ENCODE results near the gene HEPACAM.

Gene HEPACAM

GRCh38 chr11:124898711-124899110 is 37.1 kb downstream of the HEPACAM start:
- no peak for DNase-seq

DNA sequence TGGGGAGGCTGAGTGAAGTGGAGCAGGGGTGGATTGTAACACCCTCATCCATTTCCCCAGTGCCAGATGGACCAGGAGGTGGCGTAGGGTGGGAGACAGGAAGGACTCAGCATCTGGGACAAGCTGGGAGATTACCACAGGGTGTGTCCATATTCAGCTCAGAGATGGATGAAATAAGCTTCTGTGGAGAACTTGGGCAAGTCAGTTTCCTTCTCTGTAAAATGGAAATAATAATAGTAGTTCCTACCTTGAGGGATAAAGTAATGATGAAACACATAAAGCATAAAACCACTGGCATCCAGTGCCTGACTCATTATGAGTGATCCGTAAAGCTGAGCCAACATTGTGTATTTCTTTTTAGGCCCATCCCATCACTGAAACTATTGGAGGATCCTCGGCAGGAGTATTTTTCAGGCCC is 37.6 kb downstream of the HEPACAM start:
- no peak for DNase-seq

- DNase-seq = no peak
Observed at GRCh38 chr11:124897674-124898262, 38.1 kb downstream of the HEPACAM start, which contains the start of gene ROBO4. Gene ROBO4 (minus strand): TSS chr11:124897865. CDS start chr11:124897795, 70 bp downstream.

- DNase-seq = no peak
Observed at GRCh38 chr11:124896821-124897391, 38.9 kb downstream of the HEPACAM start.

- DNase-seq = no peak
Observed at GRCh38 chr11:124896071-124896750, 39.6 kb downstream of the HEPACAM start.

DNA sequence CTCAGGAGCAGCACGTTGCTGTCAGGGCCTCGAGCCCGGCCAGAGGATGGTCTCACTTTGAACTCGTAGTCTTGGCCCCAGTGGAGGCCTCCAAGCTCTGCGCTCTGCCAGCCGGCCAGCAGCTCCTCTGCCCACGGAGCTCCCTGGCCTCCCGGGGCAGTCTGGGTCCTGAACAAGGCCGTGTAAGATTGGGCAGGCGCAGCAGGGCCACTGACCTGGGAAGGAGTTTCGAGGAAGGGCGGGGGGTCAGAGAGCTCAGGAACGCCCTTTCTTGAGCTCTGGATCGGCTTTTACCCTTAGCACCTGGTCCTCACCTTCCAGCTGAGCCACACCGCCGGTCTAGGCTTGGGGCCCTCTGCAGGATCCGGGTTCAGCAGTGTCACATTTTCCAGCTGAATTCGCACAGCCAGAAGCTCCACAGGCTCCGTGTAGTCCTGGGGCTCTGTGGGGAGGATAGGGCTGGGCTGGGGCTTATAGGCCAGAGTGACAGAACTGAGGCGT is 40.3 kb downstream of the HEPACAM start:
- no peak for DNase-seq

GRCh38 chr11:124894606-124895430 is 41.0 kb downstream of the HEPACAM start:
- no peak for DNase-seq

DNA sequence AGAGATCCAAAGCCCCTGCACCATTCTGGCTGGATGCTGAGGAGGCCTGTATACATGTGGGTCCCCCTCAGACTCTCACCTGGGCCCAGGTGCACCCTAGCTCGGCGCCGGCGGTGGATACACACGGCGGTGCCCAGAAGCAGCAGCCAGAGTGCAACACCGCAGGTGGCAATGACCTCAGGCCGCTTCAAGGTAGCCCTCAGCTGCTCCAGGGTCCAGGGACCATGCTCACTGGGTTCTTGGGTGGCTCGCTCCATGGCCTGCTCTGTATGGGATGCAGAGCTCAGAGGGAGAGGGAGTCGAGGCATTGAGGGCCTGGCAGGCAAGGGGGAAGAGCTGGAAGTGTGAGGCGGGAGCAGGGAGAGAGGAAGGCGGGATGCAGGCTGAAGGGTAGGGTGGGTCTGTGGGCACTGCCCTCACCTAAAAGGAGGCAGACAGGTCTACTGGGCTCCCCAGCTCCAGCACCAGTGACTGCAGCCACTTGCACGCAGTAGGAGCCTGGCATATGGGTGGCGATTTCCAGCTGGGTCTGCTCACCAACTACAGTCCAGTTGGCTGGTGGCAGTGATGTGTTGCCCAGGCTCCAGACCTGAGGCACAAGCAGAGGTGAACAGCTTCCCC is 42.0 kb downstream of the HEPACAM start:
- no peak for DNase-seq

- no peak for DNase-seq
Observed at GRCh38 chr11:124892750-124893454, 42.9 kb downstream of the HEPACAM start.

DNA sequence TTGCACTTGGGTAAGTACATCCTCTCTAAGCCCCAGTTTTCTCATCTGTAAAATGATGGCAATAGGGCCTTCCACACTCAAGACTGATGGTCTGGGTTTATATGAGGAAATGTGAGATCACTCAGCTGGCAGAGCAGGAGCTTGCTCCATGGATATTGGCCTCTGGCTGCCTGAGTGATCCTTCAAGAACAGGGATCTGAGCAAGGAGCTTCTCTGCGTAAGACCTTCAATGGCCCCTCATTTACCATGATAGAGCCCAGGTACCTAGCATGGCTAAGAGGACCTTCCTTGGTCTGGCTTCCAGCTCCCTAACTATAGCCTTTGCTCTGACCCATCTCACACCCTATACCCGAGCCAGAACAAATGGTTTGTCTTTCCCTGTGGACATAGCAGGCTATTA is 43.7 kb downstream of the HEPACAM start:
- no peak for DNase-seq

- no peak for DNase-seq
Observed at GRCh38 chr11:124891373-124891861, 44.4 kb downstream of the HEPACAM start.

DNA sequence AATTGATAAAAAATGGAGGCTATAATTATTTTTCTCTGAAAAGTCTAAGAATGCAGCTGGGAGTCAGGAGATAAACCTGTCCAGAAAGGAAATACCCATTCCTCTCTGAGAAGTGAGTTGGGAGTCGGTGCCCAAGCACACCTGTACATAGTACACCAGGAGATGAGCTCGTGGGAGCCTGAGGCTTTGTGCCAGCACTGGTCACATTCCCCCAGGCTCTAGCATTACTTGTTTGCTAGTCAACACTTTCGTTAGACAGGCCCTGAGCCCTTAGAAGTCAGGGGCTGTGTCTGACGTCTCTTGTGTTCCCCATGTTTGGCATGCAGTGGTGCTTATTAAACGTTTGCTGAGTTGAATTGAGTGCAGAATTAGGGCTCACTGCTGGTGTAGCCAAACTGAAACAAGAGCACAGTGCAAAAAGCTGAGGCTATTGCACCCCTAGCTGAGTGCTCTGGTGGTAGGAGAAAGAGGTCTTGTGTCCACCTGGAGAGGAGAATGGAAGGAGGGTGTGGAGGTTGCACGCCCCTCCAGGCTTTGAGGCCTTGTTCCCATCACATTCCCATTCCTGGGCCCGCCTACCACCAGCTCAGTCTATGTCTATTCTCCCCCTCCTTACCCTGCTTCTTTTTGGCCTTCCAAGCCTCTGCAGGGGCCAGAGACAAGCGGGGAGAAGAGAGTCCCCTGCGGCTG is 45.0 kb downstream of the HEPACAM start:
- no peak for DNase-seq

- DNase-seq = no peak
Observed at GRCh38 chr11:124890151-124890550, 45.7 kb downstream of the HEPACAM start.

DNA sequence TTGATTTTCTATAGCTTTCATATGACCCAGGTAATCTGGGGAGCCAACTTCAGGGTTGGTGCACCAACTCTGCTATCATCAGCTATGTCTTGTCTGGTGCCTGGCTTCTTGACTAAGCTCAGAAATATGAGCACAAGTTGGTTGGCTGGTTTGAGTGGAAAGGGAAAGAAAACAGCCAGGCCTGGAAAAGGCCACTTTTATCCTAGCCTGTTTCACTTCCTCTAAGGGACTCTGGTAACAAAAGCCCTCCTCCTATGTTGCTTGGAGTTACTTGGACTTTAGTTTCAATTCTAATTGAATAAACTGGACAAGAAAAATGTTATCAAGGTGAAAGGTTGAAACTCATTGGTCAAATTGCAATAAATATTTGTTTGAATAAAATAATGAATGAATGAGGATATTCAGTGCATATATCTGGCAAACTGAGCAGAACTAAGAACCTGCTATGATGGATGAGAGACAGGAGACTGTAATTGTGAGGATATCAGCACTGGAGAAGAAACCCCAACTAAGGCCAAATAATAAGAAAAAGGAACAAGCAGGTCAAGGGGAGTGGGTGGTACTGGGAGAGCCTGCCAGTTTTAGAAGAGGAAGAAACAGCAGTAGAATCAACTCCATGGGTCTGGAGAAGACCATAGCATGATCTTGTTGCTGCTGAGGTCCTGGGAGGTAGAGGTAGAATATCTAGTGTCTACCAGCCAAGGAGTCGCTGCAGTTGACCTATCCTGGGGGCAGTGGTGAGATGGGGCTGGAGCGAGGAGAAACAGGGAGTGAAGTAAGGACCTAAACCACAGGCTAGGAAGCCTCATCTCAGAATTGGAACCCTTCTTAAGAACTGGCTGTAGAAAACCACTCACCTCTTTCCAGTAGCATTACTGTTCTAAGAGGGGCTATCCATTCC is 46.4 kb downstream of the HEPACAM start:
- no peak for DNase-seq

- no peak for DNase-seq
Observed at GRCh38 chr11:124887667-124888013, 48.2 kb downstream of the HEPACAM start.

DNA sequence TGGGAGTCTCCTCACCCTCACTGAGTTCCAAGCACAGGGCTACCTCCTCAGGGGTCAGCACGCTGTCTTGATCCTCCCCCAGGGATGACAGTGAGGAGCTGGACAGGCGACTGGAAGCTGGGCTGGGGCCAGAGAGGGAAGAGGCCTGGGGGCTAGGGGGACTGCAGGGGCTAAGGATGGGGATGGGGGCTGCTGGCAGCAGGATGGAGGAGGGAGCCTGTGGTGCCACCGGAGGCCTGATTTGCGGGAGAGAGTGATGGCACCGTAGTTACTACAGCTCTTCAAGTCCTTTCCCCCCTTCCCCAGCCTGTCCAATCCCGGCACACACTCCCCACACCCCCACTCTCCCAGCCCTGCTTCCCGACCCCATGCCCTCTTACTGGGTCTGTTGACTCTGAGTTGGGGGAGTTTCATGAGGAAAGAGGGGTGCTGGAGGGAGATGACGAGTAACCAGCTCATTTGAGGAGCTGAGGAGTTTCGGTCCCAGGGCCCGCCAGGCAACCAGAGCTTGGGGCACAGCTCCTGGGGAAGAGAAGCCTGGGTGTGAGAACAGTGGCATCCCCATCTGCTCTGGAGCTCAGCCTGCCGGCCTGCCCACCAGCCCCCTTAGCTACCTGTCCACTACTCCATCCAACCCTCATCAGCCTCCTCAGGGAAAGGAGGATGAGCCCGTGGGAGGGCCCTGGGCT is 48.7 kb downstream of the HEPACAM start:
- no peak for DNase-seq

DNA sequence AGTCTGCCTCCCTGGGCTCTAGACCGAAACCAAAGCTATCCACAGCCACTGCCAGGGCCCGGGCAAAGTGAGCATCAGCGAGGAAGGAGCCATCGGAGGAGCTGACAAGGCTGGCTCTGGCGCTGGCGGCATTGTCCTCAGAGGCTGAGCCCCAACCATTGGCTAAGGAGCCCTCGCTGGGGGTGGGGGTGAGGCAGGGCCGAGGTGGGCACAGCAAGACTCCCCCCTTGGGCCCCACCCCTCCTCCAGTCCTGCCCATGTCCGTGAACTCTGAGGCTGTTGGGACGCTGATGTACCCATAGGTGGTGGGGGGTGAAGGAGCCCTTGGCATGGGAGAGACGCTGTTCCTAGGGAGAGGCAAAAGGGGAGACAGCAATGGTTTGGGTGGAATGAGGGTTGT is 49.4 kb downstream of the HEPACAM start:
- DNase-seq = no peak

- DNase-seq = no peak
Observed at GRCh38 chr11:124884869-124885479, 50.9 kb downstream of the HEPACAM start.

DNA sequence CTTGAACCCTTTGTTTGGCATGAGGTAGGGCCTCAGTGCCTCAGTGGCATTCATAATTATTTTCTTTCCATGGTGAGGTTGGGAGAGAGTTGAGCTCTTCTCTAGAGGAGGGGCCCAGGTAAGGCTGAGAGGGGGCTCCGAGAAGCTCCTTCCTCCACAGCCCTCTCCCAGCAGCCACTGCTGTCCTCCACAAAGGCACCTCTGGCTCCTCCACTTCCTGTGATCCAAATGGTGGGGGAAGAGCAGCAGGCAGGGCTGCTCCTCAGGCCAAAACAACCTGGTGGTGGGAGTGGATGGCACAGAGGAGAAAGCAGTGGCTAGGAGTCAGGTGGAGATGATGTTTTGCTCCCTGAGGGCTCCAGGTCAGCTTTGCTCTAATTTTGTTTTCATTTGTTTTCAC is 51.5 kb downstream of the HEPACAM start:
- no peak for DNase-seq

Data from NCI-H187 (cell line).